Stimulated activated CD4-positive, alpha-beta T cell treated with anti-CD3 and anti-CD28 coated beads, Interleukin-1b, Interleukin-23, amount 100 ng/mL, for 24 hours (primary cell): ENCODE results near the gene UTP4.

Experiments used
- DNase-seq, 4 experiments: peaks; one replicate each; pipeline ENCODE4 v3.0.0-alpha.2; 2020; ENCODE audit warnings: low read depth in 4 of 4, low spot score in 1 of 4

The UTP4 gene

DNA sequence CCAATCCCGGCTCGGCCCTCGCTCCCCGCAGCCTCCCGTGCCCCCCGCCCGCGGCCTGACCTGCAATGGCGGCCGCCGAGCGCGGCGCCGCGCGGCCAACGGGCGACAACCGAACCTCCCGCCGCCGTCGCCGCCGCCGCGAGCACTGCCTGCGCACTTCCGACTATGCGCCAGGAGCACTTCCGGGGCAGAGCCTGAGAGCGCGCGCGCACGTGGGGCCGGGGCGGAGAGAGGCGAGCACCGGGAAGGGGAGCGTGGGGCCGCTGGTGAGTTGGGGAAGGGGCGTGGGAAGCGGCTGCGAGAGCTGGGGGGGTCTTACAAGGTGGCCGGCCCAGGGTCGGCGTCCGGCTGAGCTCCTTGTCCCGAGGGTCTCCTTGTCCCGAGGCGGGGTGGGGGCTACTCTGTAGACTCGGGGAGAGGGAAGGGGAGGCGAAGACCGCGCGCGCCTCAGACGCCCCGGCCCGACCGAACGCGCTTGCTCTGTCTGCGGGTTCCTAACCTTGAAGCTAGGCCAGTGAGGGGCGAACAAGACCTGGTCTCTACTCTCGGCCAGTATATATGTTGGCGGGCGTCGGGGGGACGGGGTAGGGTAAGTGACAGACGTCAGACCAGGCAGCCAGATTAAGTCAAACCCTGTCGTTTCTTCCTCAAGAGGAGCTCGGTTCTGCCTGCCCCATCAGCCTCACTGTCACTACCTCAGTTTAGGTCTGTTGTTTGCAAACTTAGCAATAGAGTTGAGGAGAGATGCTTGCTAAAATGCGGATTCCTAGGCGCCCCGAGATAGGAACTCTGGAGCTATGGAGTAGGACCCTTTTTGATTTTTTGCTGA is at the start of gene UTP4, which contains the start of gene CHTF8:
Gene UTP4 (plus strand): TSS at position 226 of the 829 bp plus-strand sequence. CDS start 811 bp downstream, outside the sequence.
Gene CHTF8 (minus strand): TSS at position 165 of the 829 bp plus-strand sequence. CDS start 11,130 bp downstream, outside the sequence.
- peak; percentile 80 to 83 (median 81) for DNase-seq

DNA sequence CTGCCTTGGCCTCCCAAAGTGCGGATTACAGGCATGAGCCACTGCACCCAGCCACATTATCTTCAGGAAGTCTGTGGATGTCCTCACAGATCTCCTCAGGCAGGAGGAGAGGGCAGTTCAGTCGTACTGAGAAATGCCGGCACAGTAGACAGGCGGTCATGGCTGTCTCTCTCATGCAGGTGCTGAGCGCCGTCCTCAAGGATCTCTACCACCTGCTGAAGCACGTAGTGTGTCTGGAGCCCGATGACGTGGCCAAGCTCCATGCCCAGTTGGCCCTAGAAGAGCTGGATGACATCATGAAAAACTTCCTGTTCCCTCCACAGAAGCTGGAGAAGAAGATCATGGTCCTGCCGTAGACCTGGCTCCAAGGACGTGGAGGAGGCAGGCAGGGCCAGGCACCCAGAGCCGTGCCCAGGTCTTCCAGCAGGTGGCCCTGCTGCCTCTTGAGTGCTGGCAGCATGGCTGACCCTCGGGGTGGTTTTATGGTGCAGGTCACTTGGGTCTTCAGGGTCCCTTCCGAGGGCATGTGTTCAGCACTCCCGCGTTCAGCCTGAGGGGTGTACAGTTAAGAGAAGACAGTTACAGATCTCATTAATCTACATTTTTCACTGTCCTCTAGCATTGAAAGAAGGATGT is 49.0 kb upstream of the UTP4 start:
- DNase-seq = no peak

DNA sequence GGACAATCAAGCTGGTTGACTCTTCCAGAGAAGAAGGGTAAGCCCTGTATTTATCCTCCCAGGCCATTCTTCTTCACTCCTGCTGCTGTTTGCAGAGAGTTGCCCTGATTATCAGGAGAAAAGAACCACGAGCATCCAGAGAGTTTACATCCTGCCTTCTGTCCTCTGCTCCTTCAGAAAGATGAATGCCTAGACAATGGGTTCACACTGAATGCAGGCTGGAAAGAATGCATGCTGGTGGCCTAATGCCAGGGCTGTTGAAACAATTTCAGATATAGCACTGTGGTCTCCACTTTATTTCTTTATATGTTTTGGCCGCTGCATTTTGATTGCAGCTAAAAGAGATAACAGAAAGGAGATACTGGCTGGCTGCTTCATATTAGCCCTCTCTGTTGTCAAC is 48.2 kb upstream of the UTP4 start:
- DNase-seq = no peak

DNA sequence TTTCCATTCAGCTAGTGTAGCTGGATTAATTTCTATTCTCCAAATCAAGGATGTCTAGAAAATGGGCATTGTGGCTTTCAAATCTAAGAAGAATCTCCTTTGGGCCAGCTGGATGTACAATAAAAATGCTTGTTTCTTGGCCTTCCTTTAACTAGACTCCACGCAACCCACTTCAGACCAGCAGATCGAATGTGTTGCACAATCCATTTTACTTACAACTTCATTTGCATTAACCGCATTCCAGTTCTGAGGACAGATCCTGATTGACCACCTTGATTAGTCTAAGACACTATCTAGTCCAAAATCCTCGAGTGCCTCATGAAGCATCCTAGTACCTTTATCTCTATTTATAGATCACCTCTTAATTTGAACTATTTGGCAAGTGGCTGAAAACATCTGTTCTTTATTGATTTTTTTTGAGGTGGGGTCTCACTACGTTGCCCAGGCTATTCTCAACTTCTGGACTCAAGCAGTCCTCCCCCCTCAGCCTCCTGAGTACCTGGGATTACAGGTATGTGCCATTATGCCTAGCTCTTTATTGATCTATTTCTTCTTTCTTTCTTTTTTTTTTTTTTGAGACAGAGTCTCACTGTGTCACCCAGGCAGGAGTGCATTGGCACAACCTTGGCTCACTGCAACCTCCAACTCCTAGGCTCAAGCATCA is 47.3 kb upstream of the UTP4 start:
- no peak for DNase-seq

DNA sequence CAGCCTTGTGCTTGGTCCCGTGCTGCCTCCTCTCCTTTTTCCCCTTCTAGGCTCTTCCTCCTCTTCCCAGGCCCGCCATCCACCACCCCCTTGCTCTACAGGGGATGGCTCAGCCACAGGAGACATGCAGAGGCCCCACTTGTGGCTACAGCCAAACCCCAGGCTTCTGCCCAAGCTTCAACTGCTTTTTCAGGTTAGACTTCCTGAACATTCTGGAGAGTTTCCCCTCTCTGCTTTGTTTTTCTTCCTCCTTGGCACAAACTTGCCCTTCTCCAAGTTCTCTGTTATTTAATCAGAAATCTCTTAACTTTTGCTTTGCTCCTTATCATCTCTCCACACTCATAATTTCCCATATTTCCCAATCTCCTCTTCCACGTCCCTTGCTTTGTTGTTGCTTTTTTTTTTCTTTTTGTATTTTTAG is 45.3 kb upstream of the UTP4 start:
- no peak for DNase-seq

DNA sequence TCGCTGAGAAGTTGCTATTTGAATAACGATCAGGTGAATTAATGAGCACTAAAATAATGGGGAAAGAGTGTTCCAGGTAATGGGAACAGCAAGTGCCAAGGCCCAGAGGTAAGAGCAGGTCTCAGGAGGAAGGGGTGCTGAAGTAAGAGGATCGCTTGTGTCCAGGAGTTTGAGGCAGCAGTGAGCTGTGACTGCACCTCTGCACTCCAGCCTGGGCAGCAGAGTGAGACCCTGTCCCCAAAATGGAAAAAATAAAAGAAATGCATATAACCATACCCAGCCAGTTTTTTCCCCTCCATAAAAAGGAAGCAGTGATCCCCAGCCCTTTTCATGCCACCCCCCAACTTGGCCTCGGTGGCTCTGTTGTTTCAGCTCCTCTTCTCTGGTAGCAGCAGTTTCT is 43.8 kb upstream of the UTP4 start:
- no peak for DNase-seq

DNA sequence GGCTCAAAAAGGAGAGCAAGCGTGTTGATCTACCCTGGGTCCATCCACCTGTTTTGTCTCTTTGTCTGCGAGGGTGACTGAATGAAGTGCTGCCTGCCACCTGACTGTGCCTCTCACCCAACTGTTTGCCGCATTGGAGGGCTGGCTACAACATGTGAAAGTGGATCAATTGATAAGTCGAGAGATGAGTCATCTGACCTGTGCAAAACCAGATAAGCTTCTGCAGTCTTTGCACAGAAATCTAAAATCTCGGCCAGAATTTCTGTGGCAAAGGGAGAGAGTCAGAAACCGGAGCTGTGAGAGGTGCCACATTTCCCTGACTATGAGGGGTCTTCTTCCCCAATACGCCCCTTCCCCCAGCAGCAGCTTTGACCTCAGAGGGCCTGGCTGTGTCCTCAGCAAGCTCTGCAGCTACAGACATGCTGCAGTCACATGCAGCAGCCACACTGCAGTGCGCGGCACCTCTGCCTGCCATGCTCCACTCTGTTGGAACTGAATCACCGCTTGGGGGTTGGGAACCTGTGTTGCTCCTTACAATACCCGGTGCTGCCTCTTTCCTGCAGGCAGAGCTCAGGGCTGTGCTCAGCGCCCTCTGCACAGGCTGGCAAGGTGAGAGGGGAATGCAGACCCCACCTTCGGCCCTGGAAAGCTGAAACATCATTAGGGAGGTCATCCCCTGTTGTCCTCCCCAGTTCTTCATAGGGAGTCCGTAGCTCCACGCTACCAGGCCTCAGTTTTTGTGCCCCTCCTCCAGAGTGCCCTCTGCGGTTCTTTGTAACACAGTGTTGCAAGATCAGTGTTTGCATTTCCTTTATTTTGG is 43.1 kb upstream of the UTP4 start:
- no peak for DNase-seq

DNA sequence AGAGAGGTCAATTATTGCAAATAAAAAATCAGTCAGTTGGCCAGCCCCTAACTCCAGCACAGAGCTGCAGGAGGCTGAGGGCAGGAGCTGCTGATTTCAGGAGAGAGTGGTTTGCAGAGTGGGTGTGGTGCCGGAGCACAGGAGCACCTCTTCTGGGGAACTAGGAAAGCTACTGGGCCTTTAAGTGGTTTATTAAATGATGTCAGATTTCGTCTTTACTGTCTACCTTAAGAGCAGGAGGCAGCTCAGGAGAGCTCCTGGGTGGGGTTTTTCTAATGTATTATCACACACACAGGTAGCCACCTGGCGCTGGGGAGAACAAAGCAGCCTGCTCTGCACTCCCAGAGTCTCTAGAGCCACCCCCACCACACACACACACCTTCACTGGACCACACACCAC is 38.5 kb upstream of the UTP4 start:
- no peak for DNase-seq

DNA sequence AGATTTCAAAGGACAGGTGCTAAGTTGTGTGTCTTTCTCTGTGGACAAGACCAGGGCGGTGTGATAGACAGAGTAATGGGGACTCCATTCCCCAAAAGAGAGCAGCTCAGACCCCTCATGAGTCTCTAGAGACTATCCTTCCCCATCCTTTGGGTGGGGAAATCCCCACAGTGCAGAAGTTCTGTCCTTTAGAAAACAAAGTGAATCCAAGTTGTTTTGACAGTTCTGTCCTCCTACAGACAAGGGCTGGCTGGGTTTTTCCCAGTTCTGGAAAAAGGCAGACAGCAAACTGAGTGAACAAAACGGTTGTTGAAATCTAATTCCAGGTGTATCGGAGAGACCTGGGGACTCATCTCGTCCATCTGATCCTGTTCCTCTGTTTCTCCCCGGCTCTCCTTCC is 37.9 kb upstream of the UTP4 start:
- DNase-seq = no peak

DNA sequence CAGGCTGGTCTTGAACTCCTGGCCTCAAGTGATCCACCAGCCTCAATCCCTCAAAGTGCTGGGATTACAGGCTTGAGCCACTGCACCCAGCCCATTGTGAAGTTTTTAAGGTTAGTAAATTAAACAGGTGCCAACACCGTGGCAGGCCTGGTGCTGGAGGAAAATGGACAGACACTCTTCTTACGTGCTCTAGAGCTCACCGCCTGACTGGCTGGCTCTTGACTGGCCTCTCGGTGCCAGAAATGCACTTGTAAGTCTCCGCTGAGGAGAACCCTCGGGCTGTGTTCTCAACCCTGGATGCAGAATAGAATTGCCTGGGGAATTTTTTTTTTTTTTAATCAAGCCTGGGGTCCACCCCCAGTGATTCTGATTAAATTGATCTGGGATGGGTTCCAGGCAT is 37.3 kb upstream of the UTP4 start:
- no peak for DNase-seq

DNA sequence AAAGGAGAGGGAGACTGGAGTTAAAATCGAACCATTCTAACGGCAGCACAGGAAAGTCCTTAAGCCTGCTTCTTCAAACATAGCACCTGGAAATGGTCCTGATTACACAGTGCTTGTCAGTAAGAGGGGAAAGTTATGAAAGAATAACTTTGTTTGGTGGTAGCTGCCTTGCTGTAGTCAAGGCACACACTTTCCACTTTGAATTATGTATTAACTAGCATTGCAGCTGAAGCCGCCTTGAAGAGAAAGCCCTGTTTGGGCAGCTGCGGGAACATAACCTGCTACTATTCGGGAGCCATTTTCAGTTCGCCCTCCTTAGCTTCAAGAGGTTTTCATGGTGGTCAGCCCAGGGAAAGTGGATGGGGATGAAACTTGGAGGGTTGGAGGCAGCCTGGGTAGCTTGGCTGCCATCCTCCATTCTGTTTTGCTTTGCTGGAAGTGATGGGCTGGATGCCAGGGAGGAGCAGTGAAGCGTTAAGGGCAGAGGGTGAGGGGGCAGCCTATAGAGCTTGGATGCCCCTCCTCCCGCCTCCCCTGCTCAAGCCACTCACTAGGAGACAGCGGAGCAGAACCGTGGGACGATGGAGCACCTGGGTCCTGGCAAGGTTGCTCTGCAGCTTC is 32.3 kb upstream of the UTP4 start:
- no peak for DNase-seq

DNA sequence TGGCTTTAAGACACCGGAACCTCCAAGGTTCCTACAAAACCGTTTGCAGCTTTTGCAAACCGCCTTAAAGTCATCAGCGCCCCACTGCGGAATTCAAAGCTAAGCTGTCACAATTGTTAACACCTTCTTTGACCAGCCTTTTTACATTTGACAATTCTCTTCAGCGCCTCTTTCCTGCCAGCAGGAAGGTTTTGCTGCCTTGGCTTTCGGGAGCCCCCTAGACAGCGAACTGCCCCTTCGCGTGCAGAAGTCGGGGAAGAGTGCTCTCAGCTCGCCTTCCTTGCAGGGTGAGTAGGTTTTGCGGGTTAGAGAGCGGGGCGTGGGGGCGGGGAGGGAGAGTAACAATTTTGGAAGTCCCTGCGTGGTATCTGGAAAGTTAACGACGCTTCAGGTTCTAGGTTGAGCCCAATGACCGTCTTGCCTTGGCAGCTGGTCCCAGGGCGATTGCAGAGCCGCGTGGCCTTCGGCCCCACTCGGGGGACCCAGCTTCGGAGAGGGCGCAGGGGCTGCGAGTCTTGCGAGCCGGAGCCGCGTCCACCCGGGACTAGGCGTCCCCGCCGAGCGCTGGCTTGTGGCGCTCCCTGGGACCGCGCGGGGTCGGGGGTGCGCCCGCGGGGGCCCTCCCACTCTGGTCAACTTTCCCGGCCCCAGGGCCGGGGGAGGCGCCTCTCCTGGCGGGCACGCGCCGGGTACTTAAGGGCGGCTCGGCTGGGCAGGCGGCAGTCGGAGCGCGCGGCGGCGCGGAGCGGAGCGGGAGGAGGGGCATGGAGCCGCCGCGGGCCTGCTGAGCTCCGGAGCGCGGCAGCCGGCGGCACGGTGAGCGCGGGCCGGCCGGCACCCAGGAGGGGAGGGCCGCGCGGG is 26.7 kb upstream of the UTP4 start, which contains the start of gene HAS3:
Gene HAS3 (plus strand): TSS at position 153 of the 861 bp plus-strand sequence. CDS start 3,743 bp downstream, outside the sequence.
- DNase-seq = no peak

DNA sequence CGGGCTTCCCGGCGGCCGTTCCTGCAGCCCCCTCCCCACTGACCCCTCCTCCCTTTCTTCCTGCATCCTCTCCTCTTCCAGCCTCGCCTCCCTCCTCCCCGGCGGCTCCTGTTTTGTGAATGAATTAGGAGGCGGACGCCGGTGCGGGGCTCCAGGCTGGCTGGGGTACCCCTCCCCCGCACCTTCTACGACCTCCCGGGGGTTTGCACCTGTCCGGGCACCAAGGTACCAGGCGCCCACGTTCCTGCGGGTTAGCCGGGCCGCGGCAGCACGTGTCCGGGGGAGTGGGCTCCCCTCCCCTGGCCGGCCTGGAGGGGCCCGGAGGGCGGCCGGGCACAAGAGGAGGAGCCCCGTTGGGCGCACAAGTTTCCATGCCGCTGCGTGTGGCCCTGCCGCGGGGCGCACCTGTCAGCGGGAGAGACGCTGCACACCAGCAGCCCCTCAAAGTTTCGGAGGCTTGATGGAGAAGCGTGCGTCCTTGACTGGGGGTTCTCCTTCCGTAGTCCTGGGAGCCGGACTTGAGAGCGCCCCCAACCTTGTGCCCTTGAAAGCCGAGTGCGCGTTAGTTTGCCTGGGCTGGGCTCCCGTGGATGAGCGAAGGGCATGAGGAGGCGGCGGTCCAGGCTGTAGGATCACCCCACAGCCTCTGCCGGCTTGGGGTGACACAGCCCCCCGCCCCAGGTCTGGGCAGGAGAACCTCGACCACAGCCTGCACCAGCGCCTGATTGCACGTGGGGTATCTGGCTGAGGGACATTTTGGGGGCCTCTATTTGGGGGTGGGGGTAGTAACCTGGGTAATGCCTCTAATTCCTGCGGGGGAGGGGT is 25.7 kb upstream of the UTP4 start:
- no peak for DNase-seq

DNA sequence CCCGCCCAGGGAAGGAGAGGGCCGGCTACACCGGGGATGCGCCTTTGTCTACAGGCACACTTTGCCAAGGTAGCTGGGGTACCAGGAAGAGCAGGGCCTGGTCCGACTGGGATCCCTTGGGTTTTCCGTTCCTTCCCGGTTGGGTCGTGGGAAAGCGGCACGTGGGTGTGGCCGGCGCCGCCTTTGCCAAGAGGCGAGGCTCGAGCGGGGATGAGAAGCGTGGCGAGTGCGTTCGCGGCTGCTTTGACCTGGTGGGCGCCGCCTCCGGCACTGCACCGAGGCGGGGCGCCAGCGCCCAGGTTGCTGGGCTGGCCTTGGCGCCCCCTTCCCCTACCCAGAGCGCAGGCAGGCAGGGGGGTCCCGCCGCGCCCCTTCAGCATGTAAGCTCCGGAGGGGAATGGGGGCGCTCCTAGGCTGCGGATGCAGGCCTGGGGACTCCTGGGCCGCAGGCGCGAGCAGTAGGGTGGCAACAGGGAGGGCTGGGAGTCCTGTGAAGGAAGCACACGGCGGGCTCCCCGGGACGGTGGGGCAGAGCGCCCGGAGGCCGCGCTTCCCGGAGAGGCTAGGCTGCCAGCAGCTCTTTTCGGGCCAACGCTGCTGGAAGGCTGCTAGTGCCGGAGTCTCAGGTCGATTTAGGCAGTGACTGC is 25.0 kb upstream of the UTP4 start:
- DNase-seq = no peak

DNA sequence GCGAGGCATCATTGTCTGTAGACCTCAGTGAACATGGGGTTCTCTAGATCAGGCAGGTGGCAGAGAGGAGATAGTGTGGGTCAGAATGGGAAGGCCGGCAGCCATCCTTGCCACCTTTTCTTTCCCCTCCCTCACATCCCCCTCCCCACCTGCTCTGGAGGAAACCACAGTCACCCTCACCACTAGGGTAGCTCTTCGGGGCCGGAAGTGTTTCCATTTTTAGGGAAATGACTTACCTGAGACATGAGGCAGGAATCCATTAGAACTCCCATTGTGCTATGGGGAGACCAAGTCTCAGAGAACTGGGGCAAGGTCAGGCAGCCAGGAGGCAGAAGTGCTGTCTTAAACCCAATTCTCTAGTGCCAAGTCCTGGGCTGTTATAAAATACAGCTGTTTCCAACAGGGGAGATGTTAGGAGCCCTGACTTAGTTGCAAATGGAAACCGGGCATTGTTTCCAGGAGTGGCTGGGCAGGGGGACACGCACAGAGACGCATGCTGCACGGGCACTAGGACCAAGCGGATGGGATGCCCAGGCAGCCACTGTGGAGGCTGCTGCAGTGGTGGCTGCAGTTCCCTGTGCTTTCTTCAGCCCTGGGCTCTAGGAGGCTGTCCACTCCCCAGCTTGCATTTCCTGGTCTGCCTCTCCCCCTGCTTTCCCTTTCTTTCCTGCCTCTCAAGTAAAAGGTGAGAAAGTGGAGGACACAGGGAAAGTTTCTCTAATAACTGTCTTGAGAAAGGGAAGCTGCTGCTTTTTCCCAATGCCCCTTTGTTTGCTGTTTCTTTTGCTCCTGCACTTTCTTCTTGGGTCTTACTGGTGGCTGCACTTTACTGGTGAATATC is 24.2 kb upstream of the UTP4 start:
- no peak for DNase-seq

DNA sequence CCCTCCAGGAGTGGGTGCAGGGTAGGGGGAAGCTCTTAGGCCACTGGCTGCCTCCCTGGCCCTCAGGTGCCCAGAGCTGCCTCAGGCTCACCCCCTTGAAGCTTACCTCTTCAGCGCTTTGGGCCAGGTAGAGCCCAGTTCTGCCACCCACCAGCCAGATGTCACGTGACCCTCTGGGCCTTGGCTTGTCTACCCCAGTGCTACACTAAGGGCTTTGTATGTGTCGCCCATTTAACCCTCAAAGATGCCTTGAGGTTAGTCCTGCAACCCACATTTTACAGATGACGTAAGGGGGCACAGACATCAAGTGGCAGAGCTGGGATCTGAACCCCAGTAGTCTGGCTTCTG is 23.6 kb upstream of the UTP4 start:
- no peak for DNase-seq

DNA sequence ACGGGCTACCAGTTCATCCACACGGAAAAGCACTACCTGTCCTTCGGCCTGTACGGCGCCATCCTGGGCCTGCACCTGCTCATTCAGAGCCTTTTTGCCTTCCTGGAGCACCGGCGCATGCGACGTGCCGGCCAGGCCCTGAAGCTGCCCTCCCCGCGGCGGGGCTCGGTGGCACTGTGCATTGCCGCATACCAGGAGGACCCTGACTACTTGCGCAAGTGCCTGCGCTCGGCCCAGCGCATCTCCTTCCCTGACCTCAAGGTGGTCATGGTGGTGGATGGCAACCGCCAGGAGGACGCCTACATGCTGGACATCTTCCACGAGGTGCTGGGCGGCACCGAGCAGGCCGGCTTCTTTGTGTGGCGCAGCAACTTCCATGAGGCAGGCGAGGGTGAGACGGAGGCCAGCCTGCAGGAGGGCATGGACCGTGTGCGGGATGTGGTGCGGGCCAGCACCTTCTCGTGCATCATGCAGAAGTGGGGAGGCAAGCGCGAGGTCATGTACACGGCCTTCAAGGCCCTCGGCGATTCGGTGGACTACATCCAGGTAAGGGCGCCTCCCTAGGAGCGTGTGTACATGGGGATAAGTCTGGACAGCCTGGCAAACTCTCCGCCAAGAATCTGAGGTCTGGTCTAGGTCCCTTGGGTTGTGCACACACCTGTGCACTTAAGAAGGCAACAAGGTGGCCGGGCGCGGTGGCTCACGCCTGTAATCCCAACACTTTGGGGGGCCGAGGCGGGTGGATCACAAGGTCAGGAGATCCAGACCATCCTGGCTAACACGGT is 22.8 kb upstream of the UTP4 start:
- no peak for DNase-seq
